OCI-M2 (cell line): ENCODE data around the gene TOGARAM2.
"Not testable (repeated sequence)": the region's sequence is repeated elsewhere in the genome, so short reads cannot be mapped to it uniquely, and the experiment has no call there.

Source experiments
- DNase-seq: peaks from one replicate; lab custom pipeline; 2025; ENCODE audit not compliant: unreplicated experiment; lab: John Stamatoyannopoulos, UW

Gene TOGARAM2

GRCh38 chr2:28976584-28976983, 4.5 kb upstream of the TOGARAM2 start:
- no peak for DNase-seq

GRCh38 chr2:28977176-28977875, 3.8 kb upstream of the TOGARAM2 start:
- DNase-seq, result no peak

DNA sequence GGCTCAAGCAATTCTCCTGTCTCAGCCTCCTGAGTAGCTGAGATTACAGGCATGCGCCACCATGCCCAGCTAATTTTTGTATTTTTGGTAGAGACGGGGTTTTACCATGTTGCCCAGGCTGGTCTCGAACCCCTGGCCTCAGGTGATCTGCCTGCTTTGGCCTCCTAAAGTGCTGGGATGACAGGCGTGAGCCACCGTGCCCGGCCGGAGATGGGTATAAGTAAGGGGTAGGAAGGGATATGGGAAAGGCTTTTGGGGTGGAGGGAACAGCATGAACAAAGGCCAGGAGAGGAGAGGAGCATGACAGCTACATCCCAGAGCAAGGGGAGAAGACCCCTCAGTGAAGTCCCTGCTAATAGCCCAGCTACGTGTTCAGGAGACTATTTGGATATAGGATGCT, 3.1 kb upstream of the TOGARAM2 start:
- DNase-seq, result not testable (repeated sequence)

- DNase-seq, result no peak
Measured at GRCh38 chr2:28978606-28979005, 2.5 kb upstream of the TOGARAM2 start.

DNA sequence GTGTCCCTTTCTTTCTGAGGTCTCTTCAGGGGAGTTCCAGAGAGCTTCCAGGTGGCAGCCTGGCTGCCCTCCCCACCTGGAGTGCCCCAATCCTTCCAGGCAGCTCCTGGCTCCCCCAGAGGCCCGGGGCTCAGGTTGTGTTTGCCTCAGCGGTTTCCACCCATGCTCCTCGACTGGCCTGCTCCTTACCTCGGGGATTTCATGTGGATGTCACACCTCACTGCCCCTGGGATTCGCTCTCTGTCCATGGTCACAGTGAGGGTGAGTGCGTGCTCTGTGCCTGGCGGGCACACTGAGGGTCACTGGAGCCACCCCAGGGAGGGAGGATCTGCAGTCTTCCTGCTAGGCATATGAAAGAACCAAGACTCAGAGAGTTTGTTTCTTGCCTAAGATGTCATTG, 2.1 kb upstream of the TOGARAM2 start:
- no peak for DNase-seq

- DNase-seq, result no peak
Measured at GRCh38 chr2:28979576-28980366, 1.3 kb upstream of the TOGARAM2 start.

DNA sequence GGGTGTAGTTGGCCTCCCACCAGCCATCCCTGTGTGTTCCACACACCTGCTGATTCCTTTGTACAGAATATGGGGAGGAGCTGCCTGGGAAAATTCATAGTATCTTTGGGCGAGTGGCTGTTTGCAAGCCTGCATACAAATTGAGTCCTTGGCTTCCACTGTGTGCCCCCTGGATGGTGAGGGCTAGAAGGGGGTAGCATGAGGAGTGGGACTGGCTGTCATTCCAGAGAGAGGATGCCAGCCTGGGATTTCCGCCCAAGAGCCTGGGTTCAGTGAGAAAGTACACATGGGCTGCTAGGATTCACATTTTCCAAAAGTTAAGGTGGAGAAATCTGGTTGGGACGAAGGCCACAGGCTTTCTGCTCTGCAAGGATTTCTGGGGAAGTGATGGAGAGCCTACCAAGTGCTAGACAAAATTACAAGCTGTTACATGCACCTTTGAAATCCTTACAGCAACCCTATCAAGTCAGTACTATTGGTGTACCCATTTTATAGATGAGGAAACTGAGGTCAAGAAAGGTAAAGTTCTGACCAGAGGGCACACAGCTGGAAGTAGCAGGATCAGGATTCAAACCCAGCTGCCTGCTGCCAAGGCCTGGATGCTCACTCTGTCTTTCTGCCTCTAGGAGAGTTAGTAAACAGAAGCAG, 606 bp upstream of the TOGARAM2 start:
- no peak for DNase-seq

DNA sequence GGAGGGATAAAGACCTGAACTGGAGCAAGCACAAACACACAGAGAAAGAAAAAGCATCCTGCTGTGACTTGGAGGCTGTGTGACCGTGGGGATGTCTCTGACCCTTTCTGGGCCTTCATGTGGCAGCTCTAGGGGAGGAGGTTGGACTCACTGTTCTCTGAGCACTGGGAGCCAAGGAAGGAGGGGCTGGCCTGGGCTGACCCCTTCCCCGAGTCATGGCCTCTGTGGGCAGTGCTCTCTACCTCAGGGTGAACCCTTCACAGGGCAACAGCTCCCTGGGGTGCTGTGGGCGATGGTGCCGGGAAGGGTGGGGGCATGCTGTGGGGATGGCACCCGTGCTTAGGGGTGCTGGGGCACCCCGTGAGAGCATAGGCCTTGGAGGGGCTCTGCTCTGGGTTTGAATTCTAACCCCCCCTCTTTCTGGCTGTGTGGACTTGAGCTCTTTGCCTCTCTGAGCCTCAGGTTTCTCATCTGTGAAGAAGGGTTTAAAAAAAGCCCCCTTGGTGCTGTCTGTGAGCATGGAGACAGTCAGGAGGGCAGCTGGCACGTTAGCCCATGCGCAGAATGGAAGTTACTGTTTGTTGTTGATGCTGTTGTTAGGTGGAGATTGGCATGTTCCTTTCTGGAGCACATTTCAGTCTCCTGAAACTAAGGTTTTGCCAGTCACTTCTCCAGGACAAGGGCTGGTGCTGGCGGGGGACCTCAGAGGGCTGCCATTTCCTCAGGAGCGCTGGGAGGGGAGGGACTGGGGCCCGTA, 700 bp downstream of the TOGARAM2 start:
- no peak for DNase-seq

DNA sequence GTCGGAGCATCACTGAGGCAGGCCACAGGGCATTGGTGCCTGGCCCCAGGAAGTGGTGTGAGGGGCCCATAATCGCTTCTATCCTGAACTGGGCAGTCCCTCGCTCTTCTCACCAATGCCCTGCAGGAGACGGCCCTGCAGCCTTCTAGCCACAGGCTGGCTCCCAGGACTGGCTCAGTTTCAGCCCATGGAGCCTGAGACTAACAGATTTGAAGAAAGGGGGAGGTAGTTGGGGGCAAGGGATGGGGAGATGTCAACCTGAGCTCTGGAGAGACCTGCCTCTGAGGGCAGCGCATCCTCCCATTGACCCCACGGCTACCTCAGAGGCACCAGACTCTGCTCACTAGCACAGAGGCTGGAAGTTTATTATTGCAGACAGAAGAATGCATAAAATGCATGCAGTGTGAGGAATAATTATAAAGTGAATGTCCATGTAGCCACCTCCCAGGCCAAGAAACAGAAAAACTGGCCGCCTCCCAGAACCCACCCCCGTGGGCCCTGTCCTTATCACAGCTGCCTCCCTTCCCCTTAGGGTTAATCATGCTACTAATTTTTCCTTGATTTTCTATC, 1.4 kb downstream of the TOGARAM2 start:
- no peak for DNase-seq

- no peak for DNase-seq
Measured at GRCh38 chr2:28986429-28986828, 5.3 kb downstream of the TOGARAM2 start.

DNA sequence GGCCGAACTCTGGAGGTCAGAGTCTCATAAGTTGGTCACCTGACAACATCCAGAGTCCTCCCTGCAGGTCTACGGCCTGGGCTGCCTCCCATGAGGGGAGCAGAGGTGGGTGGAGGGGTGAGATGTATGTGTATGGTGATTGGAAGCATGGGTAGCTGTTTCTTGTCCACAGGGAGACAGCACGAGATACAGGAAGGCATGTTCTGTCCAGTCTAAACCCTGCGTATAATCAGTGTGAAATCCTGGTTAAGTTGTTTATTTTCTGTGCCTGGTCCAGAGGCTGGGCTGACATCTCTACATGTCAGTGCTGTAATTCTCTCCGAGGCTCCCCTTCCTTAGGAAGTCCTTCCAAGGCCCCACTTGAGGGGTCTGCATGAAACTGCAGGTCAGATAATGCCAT, 8.9 kb downstream of the TOGARAM2 start:
- DNase-seq, result no peak

- DNase-seq, result no peak
Measured at GRCh38 chr2:28990445-28990844, 9.3 kb downstream of the TOGARAM2 start.

- no peak for DNase-seq
Measured at GRCh38 chr2:28991021-28991420, 9.9 kb downstream of the TOGARAM2 start.

DNA sequence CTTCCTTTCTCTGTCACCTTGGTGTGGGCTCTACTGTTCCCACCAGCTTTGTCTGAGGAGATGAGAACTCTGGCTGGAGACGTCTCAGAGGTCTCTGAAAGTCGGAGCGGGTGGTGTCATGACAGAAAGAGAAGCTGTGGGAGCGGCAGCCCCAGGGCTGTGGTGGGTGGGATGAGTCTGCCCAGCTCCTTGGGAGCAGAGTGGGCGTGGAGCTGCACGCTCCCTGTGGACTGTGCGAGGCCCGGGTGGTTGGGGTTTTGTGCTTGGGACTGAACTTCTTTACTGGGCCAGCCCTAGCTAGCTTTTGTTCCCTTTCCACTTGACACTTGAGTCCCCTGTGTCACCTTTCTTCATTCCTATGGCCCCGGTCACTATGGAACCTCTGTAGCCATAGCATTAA, 10.4 kb downstream of the TOGARAM2 start:
- no peak for DNase-seq

DNA sequence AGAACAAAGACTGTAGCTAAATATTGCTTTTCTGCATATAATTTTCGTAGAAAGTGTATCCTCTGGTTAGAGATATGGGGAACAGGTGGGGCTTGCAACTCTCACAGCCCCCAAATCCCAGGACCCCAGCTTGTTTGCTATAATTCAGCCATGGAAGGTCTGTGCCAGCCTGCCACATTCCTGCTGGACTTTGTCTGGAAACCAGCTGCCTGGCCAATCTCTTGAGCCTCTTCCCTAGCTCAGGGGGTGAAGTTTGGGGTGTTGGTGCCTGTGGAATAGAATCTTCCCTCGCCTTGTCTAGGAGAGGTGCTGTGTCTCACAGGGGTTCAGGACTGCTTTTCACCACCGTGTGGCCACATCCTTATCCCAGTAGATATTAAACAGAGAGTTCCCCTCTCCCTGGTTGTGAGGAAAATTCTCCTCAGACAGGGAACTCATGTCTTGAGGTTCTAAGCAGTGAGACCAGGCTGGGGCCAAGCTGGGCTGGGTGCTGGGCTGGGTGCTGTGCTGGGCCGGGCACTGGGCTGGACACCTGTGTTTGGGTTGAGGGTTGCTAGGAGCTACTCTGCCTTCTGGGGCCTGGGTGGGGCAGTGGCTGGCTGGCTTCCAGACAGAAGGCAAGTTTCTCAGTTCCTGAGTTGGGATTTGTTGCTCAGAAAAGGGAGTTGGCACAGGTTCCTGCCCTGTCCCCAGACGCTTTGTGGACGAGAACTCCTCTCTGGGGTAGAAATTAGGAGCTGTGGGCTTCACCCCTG, 12.3 kb downstream of the TOGARAM2 start:
- no peak for DNase-seq

GRCh38 chr2:28994074-28994473, 13.0 kb downstream of the TOGARAM2 start:
- no peak for DNase-seq

DNA sequence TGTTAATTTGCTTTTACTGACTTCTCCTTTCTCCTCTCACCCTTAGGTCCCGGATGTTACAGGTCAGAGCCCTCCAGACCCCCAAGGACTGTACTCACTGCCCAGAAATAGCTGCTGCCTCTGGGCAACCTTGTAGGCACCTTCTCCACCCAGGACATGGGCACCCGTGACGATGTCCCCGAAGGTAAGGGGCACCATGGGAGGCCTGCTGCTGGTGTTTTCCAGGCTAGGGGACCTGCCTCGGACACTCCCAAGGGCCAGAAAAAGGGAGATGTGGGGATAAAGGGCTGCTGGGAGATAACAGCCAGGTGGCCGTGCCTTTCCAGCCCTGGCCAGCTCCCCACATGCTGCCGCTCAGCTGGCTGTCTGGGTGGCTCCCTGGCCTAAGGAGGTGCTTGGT, 13.6 kb downstream of the TOGARAM2 start:
- DNase-seq, result no peak

- DNase-seq, result no peak
Measured at GRCh38 chr2:28995765-28996750, 15.0 kb downstream of the TOGARAM2 start.

GRCh38 chr2:28997237-28997846, 16.2 kb downstream of the TOGARAM2 start:
- no peak for DNase-seq
